GM21723 (cell line): ENCODE measurements around the gene RALB.
"Not testable (repeated sequence)": the region's sequence is repeated elsewhere in the genome, so short reads cannot be mapped to it uniquely, and the experiment has no call there.

Experiments used
- ATAC-seq: cut with Tn5 transposase; IDR thresholded peaks from one replicate; pipeline ENCODE4 v1.9.1; 2021; ENCODE audit warnings: mild to moderate bottlenecking, moderate library complexity; ENCODE audit not compliant: unreplicated experiment

RALB gene

DNA sequence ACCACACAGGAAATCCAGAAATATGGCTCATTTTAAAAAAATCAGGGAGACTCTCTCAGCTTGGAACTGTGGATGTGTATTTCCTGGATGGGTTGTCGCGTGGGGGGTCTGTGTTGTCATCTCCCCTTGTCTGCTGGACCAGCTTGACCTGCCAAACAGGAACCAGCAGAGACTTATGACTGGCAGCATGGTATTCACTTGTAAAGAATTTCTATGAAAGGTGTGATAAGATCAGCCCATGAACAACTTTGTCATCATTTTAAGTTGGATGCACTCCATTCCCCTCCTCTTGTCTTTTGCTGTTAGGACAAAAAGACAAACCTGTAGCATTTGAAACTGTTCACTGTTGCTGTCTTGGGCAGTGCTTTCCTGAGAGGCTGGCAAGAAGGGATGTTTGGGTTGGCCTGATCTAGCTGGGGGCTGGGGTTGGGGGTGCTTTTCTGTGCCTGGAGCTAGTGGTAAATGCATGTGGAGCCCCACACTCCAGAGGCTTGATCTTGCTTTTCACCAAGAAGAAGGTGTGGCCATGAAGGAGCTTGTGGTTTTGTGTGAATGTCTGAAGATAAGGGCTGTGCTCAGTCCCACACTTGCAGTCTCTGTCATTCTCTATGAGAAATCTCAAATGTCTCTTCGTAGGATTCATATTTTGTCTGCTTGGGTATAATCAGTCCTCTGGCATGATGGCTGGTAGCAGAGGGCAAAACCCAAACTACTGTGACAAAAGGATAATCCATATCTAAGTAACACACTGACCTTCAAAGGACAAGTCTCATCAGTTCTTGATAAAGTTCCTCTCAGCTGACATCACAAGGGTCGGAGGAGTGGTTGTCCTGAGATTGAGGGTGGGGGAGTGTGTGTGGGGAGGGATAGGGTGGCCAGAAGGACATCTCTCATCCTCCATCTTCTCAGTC lies 39.0 kb downstream of the RALB start:
- ATAC-seq = no peak

DNA sequence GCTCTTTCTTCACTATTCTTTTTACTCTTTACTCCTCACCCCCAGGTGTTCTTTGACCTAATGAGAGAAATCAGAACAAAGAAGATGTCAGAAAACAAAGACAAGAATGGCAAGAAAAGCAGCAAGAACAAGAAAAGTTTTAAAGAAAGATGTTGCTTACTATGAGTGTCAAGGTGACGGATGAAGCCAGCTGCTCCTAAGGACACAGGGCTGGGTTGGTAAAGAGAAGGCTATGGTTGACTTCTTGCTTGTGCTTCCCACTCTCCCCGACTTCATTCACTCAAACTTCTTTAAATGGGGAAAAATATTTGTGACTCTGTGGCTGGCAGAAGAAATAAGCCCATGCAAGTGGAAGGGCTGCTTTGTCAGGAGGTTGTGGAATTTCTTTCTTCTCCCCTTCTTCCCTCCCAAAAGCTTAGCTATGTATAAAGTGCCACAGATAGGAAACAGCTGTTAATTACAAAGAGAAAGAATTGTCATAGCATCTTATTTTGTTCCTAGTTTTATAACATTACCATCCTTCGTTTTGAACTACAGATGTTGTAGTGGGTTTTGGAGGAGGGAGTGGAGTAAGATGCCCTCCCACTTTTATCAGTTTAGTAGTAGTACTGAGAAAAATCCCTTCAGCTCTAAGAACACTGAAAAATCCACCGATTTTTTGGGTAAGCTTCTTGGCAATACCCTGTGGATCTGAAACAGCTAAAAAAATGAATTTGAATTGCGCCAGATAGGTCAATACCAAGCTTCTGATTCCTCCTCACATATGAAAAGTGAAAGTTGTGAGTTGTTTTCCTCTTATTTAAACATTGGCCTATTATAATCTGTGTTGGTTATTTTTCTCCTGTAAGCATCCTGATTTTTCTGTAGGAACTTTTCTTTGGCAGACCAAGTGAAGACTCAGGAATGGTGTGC lies 40.7 kb downstream of the RALB start:
- ATAC-seq = peak; percentile 32

DNA sequence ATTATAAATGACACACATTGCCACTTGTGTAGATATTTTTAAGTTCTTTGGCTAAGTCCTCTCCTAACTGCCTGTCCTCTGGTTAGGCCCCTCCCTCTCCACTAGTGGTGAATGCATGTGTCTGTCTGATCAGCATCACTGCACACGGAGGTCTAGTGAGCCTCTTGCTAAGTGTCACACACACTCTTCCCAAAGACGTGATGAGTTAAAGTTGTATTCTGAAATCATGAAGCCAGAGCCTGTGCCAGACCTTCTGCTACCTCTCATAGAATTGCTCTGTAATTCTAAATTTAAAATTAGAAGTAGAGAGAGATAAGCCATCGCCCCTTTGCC lies 41.3 kb downstream of the RALB start:
- peak; percentile 95 for ATAC-seq

DNA sequence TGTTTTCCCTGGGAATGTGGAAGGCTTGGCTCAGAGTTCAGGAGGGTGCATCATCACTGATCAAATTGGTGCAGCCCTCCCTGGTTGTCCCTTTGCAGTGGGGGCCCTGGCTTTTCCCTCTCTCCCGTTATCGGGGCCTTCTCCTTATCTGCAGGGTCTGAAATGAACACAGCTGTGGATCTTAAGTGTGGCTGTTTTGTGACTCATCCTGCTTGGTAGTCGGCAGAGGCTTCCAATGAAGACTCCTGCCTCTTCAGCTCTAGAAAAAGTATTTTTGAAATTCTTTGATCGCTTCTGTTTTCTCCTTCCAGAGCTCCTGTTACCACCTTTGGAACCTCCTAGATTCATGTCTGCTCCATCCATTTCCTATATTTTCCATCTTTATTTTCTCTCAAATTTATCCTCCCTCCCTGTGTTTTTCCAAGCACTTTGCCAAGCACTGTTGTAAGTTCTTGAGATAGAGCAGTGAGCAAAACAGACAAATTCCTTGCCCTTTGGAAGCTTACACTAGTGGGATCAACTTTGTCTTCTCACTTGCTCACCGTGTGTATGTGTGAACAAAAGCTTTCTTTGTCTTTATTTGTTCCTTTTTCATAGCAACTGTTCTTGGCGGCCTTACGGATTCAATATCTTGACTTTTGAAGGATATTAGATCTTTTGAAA lies 45.7 kb downstream of the RALB start:
- no peak for ATAC-seq

- no peak for ATAC-seq
Measured at GRCh38 chr2:120299004-120299403, 46.4 kb downstream of the RALB start.

DNA sequence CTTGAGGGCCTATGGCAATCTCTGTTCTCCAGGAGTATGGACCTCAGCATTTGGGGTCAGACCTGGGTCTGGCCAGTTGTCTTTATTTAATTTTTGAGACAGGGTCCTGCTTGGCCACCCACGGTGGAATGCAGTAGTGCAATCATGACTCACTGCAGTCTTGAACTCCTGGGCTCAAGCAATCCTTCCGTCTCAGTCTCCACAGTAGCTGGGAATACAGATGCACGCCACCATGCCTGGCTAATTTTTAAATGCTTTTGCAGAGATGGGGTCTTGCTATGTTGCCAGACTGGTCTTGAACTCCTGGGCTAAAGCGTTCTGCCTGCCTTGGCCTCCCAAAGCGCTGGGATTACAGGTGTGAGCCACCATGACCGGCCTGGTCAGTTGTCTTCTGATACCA lies 46.9 kb downstream of the RALB start:
- no peak for ATAC-seq

GRCh38 chr2:120300385-120300784 lies 47.7 kb downstream of the RALB start:
- no peak for ATAC-seq

- no peak for ATAC-seq
Measured at GRCh38 chr2:120301284-120301683, 48.6 kb downstream of the RALB start.

DNA sequence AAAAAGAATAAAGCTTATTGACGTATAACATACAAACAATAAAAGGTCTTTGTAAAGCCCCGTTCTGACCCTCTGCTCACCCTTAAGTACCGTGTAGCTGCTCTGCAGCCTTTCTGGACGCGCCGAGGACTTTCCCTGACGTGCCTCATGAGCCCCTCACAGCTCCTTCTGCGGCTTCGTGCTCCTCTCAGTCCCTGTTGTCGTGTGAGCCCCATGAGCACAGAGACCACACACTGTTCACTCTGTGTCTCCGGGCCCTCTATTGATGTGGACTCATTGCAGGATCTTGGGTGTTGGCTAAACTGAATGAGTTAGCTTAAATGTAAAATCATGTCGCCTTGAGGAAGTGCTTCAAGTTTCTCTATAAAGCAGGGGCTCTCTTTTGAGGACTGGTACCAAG lies 49.6 kb downstream of the RALB start:
- ATAC-seq = no peak

- ATAC-seq = no peak
Measured at GRCh38 chr2:120303177-120303576, 50.5 kb downstream of the RALB start.

DNA sequence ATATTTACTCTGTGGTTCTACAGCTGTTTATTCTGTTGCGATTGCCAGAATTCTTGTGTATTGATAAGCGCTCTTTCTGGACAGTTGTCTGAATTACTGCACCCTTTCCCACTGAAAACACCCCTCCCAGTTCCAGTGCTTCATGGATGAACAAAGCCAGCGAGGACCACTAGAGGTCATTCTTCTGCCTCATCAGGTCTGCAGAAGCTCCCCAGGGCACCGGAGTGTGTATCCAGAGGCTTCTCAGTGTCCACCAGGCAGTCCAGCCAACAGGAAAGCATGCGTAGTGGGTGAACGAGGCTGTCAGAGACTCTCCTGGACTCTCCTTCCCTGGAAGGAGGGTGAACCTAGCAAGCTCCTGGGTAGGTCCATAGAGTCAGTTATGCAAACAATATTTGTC lies 52.6 kb downstream of the RALB start:
- ATAC-seq = no peak

DNA sequence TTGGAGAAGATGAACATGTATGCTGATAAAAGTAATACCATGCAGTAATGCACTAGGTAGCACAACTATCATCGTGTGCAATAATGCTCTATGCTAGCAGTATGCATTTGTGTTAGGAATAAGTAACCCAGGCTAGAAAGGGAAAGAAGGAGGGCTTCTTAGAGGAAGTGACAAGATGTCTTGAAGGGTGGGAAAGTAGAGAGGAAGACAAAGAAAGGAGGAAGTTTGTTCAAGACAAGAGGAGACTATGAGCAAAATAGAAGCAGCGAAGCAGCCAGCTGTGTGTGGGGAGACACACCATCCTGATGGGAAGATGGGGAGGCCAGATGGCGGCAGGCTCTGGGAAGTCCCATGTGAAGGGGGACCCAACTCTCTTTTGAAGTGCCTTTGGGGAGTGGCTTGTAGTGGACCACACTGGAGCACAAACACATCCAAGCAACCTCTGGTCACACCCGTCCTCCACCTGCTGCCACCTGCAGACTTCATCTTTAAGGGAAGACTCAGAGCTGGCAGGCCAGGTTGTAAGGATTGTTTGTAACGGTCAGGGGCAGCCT lies 53.4 kb downstream of the RALB start:
- no peak for ATAC-seq

DNA sequence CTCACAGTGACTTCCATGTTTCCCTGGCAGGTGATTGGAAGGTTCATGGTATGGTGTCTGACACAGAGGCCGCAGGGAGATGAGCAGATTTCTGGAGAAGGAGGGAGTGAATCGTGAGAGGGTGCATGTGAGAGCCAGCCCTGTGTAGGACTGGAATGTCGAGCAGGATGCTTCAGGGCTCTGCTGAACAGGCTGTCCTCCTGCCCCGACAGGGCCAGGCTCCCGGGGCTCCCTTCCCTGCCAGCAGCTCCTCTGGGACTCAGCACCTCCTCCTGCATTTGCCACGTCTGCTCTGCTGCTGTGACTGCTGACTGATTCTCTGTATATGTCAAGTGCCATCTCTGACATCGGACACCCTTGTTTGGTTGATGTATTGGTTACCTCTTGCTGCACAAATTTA lies 54.8 kb downstream of the RALB start:
- no peak for ATAC-seq

DNA sequence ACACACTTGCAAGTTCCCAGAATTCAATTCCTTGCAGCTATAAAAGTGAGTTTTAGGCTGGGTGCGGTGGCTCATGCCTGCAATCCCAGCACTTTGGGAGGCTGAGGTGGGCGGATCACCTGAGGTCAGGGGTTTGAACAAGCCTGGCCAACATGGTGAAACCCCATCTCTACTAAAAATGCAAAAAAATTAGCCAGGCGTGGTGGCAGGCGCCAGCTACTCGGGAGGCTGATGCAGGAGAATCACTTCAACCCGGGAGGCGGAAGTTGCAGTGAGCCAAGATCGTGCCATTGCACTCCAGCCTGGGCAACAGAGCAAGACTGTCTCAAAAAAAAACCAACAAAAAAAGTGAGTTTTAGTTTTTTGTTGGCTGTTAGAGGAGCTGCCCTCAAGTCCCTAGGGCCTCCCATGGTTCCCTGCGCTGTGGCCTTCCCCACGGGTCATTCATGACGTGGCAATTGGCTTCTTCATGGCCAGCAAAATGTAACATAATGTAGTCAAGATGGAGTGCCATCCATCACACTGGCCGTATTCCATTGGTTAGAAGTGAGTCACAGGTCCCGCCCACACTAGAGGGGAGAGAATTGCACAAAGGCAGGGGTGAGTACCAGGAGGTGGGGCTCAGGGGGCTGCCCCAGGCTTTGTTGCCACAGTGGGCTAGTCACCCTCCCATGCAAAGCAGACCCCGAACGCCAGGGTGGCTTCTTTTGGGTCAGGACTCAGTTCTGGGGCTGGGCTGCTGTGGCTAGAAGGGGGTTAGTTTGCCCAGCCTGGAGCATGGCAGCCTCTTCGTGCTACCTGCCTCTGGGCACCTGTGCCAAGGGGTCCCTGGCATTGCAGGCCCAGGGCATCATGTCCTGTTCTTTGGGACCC lies 55.6 kb downstream of the RALB start:
- ATAC-seq = peak; percentile 34

DNA sequence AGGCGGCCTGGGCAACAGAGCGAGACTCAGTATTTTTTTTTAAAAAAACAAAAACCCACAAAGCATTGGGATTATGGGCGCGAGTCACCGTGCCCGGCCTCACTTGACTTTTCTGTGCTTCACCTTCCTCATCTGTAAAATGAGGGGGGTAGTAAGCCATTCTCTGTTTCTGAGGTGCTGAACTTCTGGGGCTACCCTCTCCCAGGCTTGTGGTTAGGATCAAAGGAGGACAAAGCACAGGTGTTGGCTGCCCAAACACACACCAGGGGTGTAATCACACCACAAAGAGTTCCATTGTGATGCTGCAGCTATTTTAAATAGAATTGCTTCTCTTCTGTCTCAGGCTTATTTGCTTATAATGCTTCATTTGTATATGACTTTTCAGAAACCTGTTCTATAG lies 57.5 kb downstream of the RALB start:
- peak; percentile 60 for ATAC-seq

- not testable (repeated sequence) for ATAC-seq
Measured at GRCh38 chr2:120310841-120311240, 58.2 kb downstream of the RALB start.

DNA sequence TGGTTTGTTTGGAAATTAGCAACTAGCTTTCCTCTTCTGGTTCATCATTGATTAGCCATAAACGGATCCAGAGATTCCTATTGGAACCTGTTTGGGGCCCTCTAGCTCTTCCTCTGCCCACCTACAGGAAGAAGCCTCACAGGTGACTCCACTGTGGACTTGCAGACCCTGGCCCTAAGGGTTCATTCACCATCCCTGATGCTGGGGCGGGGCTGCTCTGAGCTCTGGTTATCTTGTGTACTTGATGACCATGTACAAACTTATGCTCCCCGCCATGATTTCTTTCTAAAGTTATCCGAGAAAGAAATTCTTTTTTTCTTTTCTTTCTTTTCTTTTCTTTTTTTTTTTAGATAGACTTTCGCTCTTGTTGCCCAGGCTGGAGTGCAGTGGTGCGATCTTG lies 59.4 kb downstream of the RALB start:
- no peak for ATAC-seq

- ATAC-seq = peak; percentile 52
Measured at GRCh38 chr2:120312860-120313694, 60.4 kb downstream of the RALB start.
